ENCODE results near the gene OR10G7. TPM values are rescaled to one million over a fixed set of nuclear protein-coding genes. Genes with fewer than 3 reads are reported as not detected.

OR10G7 gene
- total and polyA plus RNA-seq, 2 experiments from 2014 or later = not detected

DNA sequence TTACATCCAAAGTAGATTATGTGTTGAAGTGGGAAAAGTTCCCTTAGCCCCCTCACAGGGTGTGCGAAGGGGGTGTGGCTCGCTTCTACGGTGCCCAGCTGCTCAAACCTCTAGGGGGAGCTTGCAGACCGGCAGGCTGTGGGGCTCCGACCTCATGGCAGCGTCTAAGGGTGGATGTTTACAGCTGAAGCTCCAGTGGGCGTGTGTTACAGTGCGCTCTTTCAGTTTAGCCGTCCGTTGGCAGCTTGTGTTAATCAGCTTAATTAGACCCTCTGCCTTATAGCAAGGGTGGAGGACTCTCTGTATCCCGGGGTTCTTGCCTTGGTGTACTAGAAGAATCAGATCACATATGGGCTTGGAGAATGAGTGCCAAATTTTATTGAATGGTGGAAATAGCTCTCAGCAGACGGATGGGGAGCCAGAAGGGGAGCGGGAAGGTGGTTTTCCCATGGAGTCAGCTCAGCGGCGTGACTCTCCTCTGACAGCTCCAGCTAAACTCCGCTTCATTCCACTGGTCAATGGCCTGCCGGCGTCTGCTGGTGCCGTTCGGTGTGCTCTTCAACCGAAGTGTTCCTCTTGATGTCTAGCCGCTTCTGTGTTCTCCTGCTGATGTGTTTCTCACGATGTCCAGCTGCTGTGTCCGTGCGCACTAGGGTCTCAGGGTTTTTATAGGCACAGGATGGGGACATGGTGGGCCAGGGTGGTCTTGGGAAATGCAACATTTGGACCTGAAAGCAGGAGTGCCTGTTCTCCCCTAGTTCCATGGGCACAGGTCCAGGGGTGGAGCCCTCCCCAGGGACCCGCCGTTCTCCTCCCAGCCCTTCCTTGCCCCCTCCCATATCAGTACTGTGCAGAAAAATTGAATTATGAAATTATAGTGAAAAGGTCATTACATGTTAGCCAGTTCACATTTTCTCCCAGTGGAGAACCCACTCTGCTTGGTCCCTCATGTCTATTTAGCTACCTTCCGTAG is 28.6 kb upstream of the OR10G7 start:
- no peak overlapping the region for H3K4me3 ChIP-seq
- no peaks in the 10 kb centered on the region for H3K9me3 ChIP-seq (ENCODE audit: low read depth)
- H3K27ac ChIP-seq = no peak overlapping the region
- TF ChIP-seq, protein P1, sequence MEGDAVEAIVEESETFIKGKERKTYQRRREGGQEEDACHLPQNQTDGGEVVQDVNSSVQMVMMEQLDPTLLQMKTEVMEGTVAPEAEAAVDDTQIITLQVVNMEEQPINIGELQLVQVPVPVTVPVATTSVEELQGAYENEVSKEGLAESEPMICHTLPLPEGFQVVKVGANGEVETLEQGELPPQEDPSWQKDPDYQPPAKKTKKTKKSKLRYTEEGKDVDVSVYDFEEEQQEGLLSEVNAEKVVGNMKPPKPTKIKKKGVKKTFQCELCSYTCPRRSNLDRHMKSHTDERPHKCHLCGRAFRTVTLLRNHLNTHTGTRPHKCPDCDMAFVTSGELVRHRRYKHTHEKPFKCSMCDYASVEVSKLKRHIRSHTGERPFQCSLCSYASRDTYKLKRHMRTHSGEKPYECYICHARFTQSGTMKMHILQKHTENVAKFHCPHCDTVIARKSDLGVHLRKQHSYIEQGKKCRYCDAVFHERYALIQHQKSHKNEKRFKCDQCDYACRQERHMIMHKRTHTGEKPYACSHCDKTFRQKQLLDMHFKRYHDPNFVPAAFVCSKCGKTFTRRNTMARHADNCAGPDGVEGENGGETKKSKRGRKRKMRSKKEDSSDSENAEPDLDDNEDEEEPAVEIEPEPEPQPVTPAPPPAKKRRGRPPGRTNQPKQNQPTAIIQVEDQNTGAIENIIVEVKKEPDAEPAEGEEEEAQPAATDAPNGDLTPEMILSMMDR (IDR thresholded peaks at IDR 0.05; ENCODE audit: low read depth, low read length) = peak; percentile 86
- no peaks in the 10 kb centered on the region for H3K27me3 ChIP-seq
- no peaks in the 10 kb centered on the region for H3K4me1 ChIP-seq (ENCODE audit: low read depth)
- no peaks in the 10 kb centered on the region for H3K36me3 ChIP-seq
- DNase-seq (ENCODE audit: low read depth in 1 of 2, low spot score in 1 of 2) = peak; percentile 61 to 75

DNA sequence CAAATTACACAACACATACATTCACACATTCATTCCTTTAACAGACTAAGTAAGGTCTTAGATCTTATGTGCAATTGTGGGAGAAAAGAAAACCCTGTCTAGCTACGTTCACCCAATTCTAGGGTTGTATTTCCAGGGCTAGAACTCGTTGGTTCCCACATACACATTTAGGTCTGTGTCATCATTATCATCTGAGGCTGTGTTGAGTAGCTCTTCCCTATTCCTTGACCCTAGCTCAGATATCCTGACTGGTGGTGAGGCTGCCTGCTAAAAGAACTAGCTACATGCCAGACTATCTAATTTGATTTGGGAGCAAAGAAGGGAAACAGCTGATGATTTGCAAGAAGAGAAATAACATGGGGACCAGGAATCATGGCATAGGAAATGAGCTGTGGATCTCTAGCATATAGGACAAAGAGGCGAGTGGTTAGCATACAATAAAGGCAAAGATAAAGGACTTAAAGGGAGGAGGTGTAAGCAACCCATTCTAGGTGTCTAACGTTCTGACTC is 27.5 kb upstream of the OR10G7 start:
- Histone ChIP-seq H3K27me3 (no peaks in the 10 kb centered on the region), H3K9me3 (ENCODE audit: low read depth) (no peaks in the 10 kb centered on the region), H3K27ac (no peak overlapping the region), H3K4me1 (ENCODE audit: low read depth) (no peaks in the 10 kb centered on the region), H3K36me3 (no peaks in the 10 kb centered on the region), H3K4me3 (no peak overlapping the region)
- DNase-seq (ENCODE audit: low read depth in 1 of 2, low spot score in 1 of 2) = no peak
- TF ChIP-seq, protein P1 (IDR thresholded peaks at IDR 0.05; ENCODE audit: low read depth, low read length) = no peak

DNA sequence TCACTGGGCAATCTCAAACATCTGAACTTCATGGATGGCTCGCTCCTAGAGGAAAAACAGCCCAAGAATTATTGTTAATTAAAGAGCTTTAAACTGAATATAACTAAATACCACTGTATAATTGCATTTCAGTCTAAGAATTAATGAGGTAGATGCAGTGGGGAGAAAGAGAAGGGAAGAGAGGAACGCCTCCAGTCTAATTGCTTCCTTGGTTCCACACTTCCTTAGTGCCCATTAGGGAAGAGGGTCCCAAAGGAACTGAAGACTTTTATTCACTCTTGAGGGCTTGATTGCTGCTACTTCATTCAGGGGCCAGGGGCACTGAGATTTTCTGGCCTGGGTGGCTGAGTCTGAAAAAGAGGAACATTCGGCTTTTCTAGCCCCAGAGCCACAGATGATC is 11.8 kb upstream of the OR10G7 start:
- no peaks in the 10 kb centered on the region for H3K4me1 ChIP-seq (ENCODE audit: low read depth)
- H3K27ac ChIP-seq = no peak overlapping the region
- no peaks in the 10 kb centered on the region for H3K27me3 ChIP-seq
- DNase-seq (ENCODE audit: low read depth in 1 of 2, low spot score in 1 of 2) = no peak
- no peak overlapping the region for H3K4me3 ChIP-seq
- no peaks in the 10 kb centered on the region for H3K9me3 ChIP-seq (ENCODE audit: low read depth)
- TF ChIP-seq, protein P1 (IDR thresholded peaks at IDR 0.05; ENCODE audit: low read depth, low read length) = no peak
- no peaks in the 10 kb centered on the region for H3K36me3 ChIP-seq

DNA sequence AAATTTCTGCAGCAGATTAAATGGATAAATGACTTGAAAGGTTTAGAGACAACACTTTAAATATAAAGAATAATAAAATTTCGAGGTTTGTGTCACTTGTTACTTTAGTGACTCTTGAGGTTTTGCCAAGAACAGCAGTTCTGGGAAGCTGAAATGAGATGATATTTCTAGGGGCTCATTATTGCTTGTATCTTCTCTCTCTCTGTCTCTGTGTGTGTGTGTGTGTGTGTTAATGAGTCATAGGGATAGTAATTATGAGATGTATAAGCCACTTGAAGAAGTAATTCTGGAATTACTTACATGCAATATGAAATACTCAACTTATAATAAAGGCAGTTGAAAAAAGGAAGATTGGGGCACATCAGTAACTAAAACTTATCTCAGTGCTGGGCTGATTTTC is 9.6 kb upstream of the OR10G7 start:
- Histone ChIP-seq H3K27me3 (no peaks in the 10 kb centered on the region), H3K27ac (no peak overlapping the region), H3K4me3 (no peak overlapping the region), H3K9me3 (ENCODE audit: low read depth) (no peaks in the 10 kb centered on the region), H3K36me3 (no peaks in the 10 kb centered on the region), H3K4me1 (ENCODE audit: low read depth) (no peaks in the 10 kb centered on the region)
- TF ChIP-seq, protein P1 (IDR thresholded peaks at IDR 0.05; ENCODE audit: low read depth, low read length) = no peak
- DNase-seq (ENCODE audit: low read depth in 1 of 2, low spot score in 1 of 2) = no peak

DNA sequence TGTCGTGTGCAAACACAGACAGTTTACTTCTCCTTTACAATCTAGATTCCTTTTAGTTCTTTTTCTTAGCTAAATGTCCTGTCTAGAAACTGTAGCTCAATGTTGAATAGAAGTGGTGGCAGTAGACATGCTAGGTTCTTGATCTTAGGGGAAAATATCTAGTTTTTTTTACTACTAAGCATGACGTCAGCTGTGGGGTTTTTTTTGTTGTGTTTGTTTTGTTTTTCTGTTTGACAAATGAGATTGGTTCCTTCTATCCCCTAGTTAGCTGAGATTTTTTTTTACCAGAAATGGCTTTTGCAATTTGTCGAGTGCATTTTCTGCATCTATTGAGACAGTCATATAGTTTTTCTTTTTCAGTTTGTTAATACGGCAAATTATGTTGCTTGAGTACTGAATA is 2.3 kb upstream of the OR10G7 start:
- Histone ChIP-seq H3K27ac (no peak overlapping the region), H3K4me3 (no peak overlapping the region), H3K9me3 (ENCODE audit: low read depth) (no peaks in the 10 kb centered on the region), H3K4me1 (ENCODE audit: low read depth) (no peaks in the 10 kb centered on the region), H3K36me3 (no peaks in the 10 kb centered on the region), H3K27me3 (no peaks in the 10 kb centered on the region)
- TF ChIP-seq, protein P1 (IDR thresholded peaks at IDR 0.05; ENCODE audit: low read depth, low read length) = no peak
- no peak for DNase-seq (ENCODE audit: low read depth in 1 of 2, low spot score in 1 of 2)

All from cardiac muscle cell (in vitro differentiated cells and primary cell).